Neutrophil (primary cell): Measurements from ENCODE around the gene MAP1LC3B.

Source experiments
- H3K27ac ChIP-seq: fragments of 200-600 bp; sonication (generic); 2 replicates; pipeline ENCODE4 v1.5.1; 2016; ENCODE audit warnings: mild to moderate bottlenecking, moderate library complexity
- H3K27me3 ChIP-seq: fragments of 200-600 bp; sonication (generic); 2 replicates; pipeline ENCODE4 v1.6.0; 2016; ENCODE audit warnings: mild to moderate bottlenecking
- H3K36me3 ChIP-seq: fragments of 200-600 bp; sonication (generic); 2 replicates; pipeline ENCODE4 v1.5.1; 2017
- H3K4me1 ChIP-seq, 2 experiments: fragments of 200-600 bp in 1 of 2; sonication (generic) in 1 of 2; 1 replicate in 1 of 2; 2 replicates in 1 of 2; pipeline versions ENCODE4 v1.5.1 to v1.6.1; 2013 to 2016; ENCODE audit warnings: low read depth in 1 of 2, low read length in 1 of 2, mild to moderate bottlenecking in 1 of 2, moderate library complexity in 1 of 2; ENCODE audit not compliant: control insufficient read depth in 1 of 2, insufficient read depth in 1 of 2
- H3K4me3 ChIP-seq, 2 experiments: fragments of 200-600 bp in 1 of 2; sonication (generic) in 1 of 2; 1 replicate in 1 of 2; 2 replicates in 1 of 2; pipeline ENCODE4 v1.5.1; 2013 to 2016; ENCODE audit warnings: low read depth in 1 of 2, low read length in 1 of 2, mild to moderate bottlenecking in 1 of 2, moderate library complexity in 1 of 2
- H3K9me3 ChIP-seq: fragments of 200-600 bp; sonication (generic); 2 replicates; pipeline ENCODE4 v1.5.1; 2016
- TF ChIP-seq, protein P1 (sequence below): fragments of 200-600 bp; sonication (generic); IDR thresholded peaks from 2 replicates; pipeline ENCODE4 v1.5.1; 2016; ENCODE audit warnings: antibody characterized with exemption

The MAP1LC3B gene

DNA sequence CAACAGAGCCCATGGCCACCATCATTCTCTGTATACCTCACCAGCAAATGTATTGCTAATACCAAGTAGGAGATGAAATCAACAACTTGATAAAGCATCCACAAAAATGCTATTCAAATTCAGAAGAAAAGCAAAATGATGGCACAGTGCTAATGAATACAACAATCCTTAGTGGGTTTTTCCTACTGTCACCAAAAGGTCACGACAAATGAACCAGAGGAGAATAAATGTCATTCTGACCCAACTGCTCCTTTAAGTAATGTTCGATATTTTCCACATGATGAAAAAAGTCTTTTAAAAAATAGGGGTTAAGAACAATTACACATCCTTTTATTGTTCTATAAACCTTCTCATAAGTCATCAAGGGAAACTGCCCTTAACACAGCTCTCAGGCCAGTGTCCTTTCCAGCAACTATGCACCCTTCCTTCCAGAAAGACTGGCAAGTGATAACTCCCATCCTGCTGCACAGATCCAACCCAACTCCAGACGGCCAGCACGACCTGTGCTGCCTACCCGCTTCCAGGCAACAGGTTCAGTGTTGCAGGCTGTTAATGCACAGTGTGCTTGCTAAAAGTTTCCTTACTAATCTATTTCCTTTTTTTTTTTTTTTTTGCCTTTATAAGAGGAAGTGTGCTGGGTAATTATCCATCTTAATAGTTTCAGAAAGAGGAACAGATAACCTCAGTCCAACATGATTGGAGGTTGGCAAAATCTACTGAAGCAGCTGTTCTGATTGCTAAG lies 23.9 kb upstream of the MAP1LC3B start:
- Histone ChIP-seq H3K4me3 (no peak overlapping the region), H3K27me3 (no peaks in the 10 kb centered on the region)
- TF ChIP-seq, protein P1, sequence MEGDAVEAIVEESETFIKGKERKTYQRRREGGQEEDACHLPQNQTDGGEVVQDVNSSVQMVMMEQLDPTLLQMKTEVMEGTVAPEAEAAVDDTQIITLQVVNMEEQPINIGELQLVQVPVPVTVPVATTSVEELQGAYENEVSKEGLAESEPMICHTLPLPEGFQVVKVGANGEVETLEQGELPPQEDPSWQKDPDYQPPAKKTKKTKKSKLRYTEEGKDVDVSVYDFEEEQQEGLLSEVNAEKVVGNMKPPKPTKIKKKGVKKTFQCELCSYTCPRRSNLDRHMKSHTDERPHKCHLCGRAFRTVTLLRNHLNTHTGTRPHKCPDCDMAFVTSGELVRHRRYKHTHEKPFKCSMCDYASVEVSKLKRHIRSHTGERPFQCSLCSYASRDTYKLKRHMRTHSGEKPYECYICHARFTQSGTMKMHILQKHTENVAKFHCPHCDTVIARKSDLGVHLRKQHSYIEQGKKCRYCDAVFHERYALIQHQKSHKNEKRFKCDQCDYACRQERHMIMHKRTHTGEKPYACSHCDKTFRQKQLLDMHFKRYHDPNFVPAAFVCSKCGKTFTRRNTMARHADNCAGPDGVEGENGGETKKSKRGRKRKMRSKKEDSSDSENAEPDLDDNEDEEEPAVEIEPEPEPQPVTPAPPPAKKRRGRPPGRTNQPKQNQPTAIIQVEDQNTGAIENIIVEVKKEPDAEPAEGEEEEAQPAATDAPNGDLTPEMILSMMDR, result no peak

DNA sequence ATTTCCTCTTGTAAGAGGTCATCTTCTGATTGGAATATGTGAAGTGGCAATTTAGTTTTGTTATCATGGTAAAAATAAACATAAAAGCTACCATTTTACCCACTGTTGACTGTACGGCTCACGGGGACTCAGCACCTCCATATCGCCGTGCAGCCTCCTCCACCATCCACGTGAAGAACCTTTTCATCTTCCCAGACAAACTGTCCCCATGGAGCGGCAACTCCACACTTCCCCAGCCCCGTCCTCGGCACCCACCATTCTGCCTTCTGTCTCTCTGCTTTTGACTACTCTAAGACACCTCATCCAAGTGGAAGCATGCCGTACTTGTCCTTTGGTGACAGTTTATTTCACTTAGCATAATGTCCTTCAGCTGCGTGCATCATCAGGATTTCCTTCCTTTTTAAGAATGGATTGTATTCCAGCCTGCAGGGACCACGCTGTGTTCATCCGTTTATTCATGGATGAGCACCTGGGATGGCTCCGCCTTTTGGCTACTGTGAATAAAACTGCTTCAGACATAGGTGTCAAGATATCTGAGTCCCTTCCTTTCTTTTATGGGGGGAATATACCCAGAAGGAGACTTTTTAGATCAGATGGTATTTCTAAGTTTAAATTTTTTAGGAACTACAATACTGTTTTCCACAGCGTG lies 22.9 kb upstream of the MAP1LC3B start:
- H3K27ac ChIP-seq, result no peak overlapping the region
- no peaks in the 10 kb centered on the region for H3K9me3 ChIP-seq
- TF ChIP-seq, protein P1, result no peak
- peaks cover 4% of the 10 kb centered on the region in 2 experiments for H3K4me1 ChIP-seq
- no peaks in the 10 kb centered on the region for H3K36me3 ChIP-seq
- H3K4me3 ChIP-seq, result no peak overlapping the region
- no peaks in the 10 kb centered on the region for H3K27me3 ChIP-seq

More for the DNA sequence above, 23.9 kb upstream of the MAP1LC3B start:
- Histone ChIP-seq H3K4me1 (peaks cover 4 to 5% of the 10 kb centered on the region in 2 experiments), H3K36me3 (no peaks in the 10 kb centered on the region), H3K27ac (no peak overlapping the region), H3K9me3 (no peaks in the 10 kb centered on the region)

DNA sequence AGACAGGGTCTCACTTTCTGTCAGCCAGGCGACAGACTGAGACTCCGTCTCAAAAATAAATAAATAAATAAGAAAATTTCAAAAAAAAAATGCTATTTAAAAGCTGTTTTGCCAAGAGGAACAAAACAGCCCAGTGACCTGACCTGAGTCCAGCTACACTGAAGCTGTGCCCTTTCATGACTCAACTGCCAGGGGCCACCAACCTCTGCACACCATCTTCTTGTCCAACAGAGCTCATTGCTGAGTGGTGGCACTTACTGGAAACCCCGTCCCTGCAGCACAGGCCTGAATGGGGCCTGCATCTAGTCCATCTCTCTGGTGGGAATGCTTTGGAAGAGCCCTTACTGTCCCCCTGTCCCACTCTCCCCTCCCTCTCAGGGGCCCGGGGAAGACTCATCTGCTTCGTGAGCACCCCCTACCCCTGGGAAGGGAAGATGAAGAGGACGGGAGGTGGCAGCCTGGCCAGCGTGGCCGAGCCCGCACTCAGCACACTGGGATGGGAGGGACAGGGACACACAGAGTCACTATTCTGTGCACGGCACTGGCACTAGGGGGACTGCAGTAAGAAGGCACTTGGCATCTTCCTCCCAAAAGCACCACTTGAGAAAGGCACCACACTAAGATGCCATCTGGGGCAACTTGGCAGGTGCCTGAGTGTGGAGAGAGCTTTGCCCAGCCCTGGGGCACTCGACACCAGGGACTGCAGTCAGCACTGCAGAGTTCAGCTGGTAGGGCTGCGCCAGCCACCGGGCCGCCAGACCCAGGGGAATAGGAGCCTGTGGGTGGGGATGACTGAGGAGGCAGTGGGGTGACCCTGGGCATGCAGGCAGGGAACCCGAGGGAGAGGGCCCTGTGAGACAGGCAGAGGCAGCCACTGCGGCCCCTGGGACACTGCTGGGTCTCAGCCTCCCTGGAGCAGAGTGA lies 22.1 kb upstream of the MAP1LC3B start:
- Histone ChIP-seq H3K9me3 (no peaks in the 10 kb centered on the region), H3K36me3 (no peaks in the 10 kb centered on the region), H3K4me1 (peaks cover 0 to 4% of the 10 kb centered on the region in 2 experiments), H3K27ac (no peak overlapping the region), H3K4me3 (no peak overlapping the region), H3K27me3 (no peaks in the 10 kb centered on the region)
- TF ChIP-seq, protein P1, result no peak

DNA sequence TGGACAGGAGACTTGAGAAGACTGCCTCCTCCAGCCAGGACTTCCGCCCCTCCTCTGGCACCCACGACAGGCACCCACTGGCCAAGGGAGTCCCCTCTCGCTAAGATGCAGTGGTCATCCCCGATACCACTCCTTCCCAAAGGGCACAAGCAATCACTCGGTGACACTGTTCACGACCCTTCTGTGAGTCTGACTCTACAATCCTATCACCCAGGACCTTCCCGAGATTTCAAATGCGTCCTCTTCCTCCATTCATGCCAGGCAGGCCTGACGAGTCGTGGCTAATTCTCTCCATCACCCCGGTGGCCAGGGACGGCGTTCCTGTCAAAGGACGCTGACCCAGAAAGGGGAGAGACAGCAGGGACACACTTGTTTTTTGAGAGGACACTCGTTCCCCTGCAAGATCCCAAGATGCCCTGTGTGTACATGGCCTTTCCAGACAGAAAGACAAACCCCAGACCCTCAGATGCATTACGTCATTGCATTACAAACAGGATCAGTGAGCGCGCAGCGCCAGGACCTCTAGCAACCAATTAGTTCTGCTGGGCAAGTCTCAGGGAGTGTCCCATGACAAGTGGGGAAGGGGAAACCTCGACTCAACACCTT lies 20.8 kb upstream of the MAP1LC3B start:
- Histone ChIP-seq H3K36me3 (no peaks in the 10 kb centered on the region), H3K27me3 (no peaks in the 10 kb centered on the region), H3K4me1 (peaks cover 0 to 4% of the 10 kb centered on the region in 2 experiments), H3K4me3 (no peak overlapping the region), H3K9me3 (no peaks in the 10 kb centered on the region), H3K27ac (no peak overlapping the region)
- TF ChIP-seq, protein P1, result no peak

DNA sequence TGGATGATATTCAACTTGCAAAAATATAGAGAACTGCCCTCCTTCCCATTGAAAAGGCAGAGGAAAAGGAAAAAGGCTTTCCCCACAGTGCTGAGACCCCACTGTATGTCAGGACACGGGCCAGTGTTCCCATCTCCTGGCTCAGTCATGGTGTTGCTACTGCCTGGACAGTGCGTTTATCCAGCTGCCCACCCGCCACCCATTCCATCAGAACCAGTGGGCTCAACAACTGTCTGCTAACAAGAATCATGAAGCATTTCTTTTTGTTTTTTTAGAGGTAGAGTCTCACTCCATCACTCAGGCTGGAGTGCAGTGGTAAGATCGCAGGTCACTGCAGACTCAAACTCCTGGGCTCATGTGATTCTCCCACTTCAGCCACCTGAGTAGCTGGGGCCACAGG lies 19.8 kb upstream of the MAP1LC3B start:
- Histone ChIP-seq H3K4me1 (peaks cover 0 to 4% of the 10 kb centered on the region in 2 experiments), H3K27me3 (no peaks in the 10 kb centered on the region), H3K9me3 (no peaks in the 10 kb centered on the region), H3K4me3 (no peak overlapping the region), H3K36me3 (no peaks in the 10 kb centered on the region), H3K27ac (no peak overlapping the region)
- TF ChIP-seq, protein P1, result no peak
